ENCODE results near the gene CNOT6L.
"Not testable (repeated sequence)": the region's sequence is repeated elsewhere in the genome, so short reads cannot be mapped to it uniquely, and the experiment has no call there.

DNA sequence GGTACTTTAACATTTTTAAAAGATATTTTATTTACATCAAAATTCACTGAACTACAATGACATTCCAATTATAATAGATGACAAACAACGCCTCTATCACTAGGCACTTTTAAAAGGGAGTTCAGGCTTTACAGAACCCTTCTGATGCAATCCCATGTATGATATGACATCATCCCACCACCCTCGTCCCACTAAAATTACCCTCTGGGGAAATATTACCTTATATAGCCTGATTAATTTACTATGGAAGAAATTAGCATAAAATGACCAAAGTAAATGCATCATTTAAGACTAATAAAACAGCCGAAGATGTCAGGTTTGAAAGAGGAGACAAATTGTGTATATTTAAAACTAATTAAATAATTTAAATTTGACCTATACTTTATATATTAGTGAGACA, 100.7 kb downstream of the CNOT6L start:
- TF ChIP-seq, protein P1, sequence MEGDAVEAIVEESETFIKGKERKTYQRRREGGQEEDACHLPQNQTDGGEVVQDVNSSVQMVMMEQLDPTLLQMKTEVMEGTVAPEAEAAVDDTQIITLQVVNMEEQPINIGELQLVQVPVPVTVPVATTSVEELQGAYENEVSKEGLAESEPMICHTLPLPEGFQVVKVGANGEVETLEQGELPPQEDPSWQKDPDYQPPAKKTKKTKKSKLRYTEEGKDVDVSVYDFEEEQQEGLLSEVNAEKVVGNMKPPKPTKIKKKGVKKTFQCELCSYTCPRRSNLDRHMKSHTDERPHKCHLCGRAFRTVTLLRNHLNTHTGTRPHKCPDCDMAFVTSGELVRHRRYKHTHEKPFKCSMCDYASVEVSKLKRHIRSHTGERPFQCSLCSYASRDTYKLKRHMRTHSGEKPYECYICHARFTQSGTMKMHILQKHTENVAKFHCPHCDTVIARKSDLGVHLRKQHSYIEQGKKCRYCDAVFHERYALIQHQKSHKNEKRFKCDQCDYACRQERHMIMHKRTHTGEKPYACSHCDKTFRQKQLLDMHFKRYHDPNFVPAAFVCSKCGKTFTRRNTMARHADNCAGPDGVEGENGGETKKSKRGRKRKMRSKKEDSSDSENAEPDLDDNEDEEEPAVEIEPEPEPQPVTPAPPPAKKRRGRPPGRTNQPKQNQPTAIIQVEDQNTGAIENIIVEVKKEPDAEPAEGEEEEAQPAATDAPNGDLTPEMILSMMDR (IDR thresholded peaks at IDR 0.05), result not testable (repeated sequence)
- TF ChIP-seq, protein P2, sequence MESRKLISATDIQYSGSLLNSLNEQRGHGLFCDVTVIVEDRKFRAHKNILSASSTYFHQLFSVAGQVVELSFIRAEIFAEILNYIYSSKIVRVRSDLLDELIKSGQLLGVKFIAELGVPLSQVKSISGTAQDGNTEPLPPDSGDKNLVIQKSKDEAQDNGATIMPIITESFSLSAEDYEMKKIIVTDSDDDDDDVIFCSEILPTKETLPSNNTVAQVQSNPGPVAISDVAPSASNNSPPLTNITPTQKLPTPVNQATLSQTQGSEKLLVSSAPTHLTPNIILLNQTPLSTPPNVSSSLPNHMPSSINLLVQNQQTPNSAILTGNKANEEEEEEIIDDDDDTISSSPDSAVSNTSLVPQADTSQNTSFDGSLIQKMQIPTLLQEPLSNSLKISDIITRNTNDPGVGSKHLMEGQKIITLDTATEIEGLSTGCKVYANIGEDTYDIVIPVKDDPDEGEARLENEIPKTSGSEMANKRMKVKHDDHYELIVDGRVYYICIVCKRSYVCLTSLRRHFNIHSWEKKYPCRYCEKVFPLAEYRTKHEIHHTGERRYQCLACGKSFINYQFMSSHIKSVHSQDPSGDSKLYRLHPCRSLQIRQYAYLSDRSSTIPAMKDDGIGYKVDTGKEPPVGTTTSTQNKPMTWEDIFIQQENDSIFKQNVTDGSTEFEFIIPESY (IDR thresholded peaks at IDR 0.05; ENCODE audit: borderline replicate concordance, low read depth), result not testable (repeated sequence)
- TF ChIP-seq RAD21 (IDR thresholded peaks at IDR 0.05; ENCODE audit: low read length); SMC3 (IDR thresholded peaks at IDR 0.05; ENCODE audit: low read depth, low read length); TAF1 (IDR thresholded peaks at IDR 0.05; ENCODE audit: borderline replicate concordance, low read depth, low read length); RXRA (IDR thresholded peaks at IDR 0.05; ENCODE audit: borderline replicate concordance, low read depth); YY1 (IDR thresholded peaks at IDR 0.05; ENCODE audit: low read depth); GABPA (IDR thresholded peaks at IDR 0.05; ENCODE audit: low read depth): not testable (repeated sequence)
- TF ChIP-seq, protein P3, sequence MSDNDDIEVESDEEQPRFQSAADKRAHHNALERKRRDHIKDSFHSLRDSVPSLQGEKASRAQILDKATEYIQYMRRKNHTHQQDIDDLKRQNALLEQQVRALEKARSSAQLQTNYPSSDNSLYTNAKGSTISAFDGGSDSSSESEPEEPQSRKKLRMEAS (IDR thresholded peaks at IDR 0.05; ENCODE audit: low read depth), result not testable (repeated sequence)
- TF ChIP-seq, protein P4, sequence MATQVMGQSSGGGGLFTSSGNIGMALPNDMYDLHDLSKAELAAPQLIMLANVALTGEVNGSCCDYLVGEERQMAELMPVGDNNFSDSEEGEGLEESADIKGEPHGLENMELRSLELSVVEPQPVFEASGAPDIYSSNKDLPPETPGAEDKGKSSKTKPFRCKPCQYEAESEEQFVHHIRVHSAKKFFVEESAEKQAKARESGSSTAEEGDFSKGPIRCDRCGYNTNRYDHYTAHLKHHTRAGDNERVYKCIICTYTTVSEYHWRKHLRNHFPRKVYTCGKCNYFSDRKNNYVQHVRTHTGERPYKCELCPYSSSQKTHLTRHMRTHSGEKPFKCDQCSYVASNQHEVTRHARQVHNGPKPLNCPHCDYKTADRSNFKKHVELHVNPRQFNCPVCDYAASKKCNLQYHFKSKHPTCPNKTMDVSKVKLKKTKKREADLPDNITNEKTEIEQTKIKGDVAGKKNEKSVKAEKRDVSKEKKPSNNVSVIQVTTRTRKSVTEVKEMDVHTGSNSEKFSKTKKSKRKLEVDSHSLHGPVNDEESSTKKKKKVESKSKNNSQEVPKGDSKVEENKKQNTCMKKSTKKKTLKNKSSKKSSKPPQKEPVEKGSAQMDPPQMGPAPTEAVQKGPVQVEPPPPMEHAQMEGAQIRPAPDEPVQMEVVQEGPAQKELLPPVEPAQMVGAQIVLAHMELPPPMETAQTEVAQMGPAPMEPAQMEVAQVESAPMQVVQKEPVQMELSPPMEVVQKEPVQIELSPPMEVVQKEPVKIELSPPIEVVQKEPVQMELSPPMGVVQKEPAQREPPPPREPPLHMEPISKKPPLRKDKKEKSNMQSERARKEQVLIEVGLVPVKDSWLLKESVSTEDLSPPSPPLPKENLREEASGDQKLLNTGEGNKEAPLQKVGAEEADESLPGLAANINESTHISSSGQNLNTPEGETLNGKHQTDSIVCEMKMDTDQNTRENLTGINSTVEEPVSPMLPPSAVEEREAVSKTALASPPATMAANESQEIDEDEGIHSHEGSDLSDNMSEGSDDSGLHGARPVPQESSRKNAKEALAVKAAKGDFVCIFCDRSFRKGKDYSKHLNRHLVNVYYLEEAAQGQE (IDR thresholded peaks at IDR 0.05; ENCODE audit: low read depth, low read length), result not testable (repeated sequence)
